C4-2B (cell line): ENCODE data around the gene SBK3.
A peak's percentile ranks its signal among the peaks of the same experiment; 100 is the strongest.

ENCODE experiments used
- H3K27ac ChIP-seq: fragments of 450-650 bp; 2 replicates; pipeline ENCODE4 v1.5.1; 2017
- CTCF ChIP-seq: fragments of 450-650 bp; conservative IDR thresholded peaks from 2 replicates; pipeline ENCODE4 v1.5.1; 2017; ENCODE audit warnings: mild to moderate bottlenecking
- ZFX ChIP-seq: fragments of 450-650 bp; IDR thresholded peaks from 2 replicates; pipeline ENCODE4 v1.6.1; 2017

Gene SBK3

GRCh38 chr19:55519451-55520311, 25.7 kb downstream of the SBK3 start:
- TF ChIP-seq ZFX, result no peak
- no peak for TF ChIP-seq CTCF
- H3K27ac ChIP-seq, result no peak overlapping the region

- TF ChIP-seq ZFX (no peak), CTCF (peak; percentile 92)
Observed at GRCh38 chr19:55516878-55517620, 28.3 kb downstream of the SBK3 start.

GRCh38 chr19:55508120-55508519, 37.2 kb downstream of the SBK3 start:
- H3K27ac ChIP-seq, result no peak overlapping the region
- TF ChIP-seq ZFX (no peak), CTCF (no peak)

More at GRCh38 chr19:55516878-55517620, 28.3 kb downstream of the SBK3 start:
- H3K27ac ChIP-seq, result peak overlapping the region; percentile 30

- no peak for TF ChIP-seq CTCF
- no peak for TF ChIP-seq ZFX
- no peak overlapping the region for H3K27ac ChIP-seq
Observed at GRCh38 chr19:55504981-55505380, 40.4 kb downstream of the SBK3 start.

GRCh38 chr19:55504252-55504603, 41.1 kb downstream of the SBK3 start:
- H3K27ac ChIP-seq, result no peak overlapping the region
- TF ChIP-seq CTCF, result peak; percentile 74; the same call in 1 of the 2 replicates
- TF ChIP-seq ZFX, result no peak

GRCh38 chr19:55503502-55504251, 41.7 kb downstream of the SBK3 start:
- TF ChIP-seq ZFX (no peak), CTCF (peak; percentile 95)
- H3K27ac ChIP-seq, result peak overlapping the region; percentile 7; the same call in 1 of the 2 replicates

- TF ChIP-seq CTCF (no peak), ZFX (no peak)
- peak overlapping the region; percentile 7; the same call in 1 of the 2 replicates for H3K27ac ChIP-seq
Observed at GRCh38 chr19:55503157-55503501, 42.2 kb downstream of the SBK3 start.
